H1 (cell line): ENCODE measurements around the gene TTC38. TPM values are rescaled to one million over a fixed set of nuclear protein-coding genes. Genes with fewer than 3 reads are reported as not detected.

ENCODE experiments used
- polyA plus RNA-seq, 7 experiments: library from polyadenylated mRNA; depleted of rRNA in 3 of 7; stranded (reverse) in 5 of 7; unstranded in 2 of 7; fragments of >200 nt in 5 of 7; fragments of 200-250 nt in 2 of 7; gene quantifications; 1 replicate in 5 of 7; 2 replicates in 1 of 7; 4 replicates in 1 of 7; pipeline versions ENCODE4 v1.2.1 to v1.2.3, GENCODE V29; 2011 to 2013; ENCODE audit warnings: missing spikeins in 2 of 7, mixed read lengths in 2 of 7
- total RNA-seq: library from RNA; stranded (reverse); fragmentation: NEBNext Ultra II Directional; extraction: Animal tissue kit (Norgen Biotek cat#: 25700); gene quantifications from 2 replicates; pipeline ENCODE4 v1.2.1, GENCODE V29; 2021

Gene TTC38
- total and polyA plus RNA-seq, 2 of the 8 experiments (the other 6 are each of a cell fraction or from before 2014, with no cell fraction given): 25.3 to 34.8 TPM

Other genes starting within 250 kb of the TTC38 start
- 8.2 and 10.0 TPM in 2 replicates for gene PPARA, start 117.5 kb upstream of the TTC38 start, total RNA-seq
- gene PPARA, start 117.5 kb upstream of the TTC38 start, polyA plus RNA-seq (2011; rRNA removed): 3.1 and 3.3 TPM in 2 replicates
- 8.8 and 9.7 TPM in 2 replicates for gene CDPF1, start 17.7 kb upstream of the TTC38 start, total RNA-seq
- gene CDPF1, start 17.7 kb upstream of the TTC38 start, polyA plus RNA-seq (2011; rRNA removed): 13.7 and 15.4 TPM in 2 replicates
- gene PKDREJ, start 4.7 kb upstream of the TTC38 start, total RNA-seq: 0.04 and 0.11 TPM in 2 replicates
- 0.02 TPM in 2 replicates for gene PKDREJ, start 4.7 kb upstream of the TTC38 start, polyA plus RNA-seq (2011; rRNA removed)
- 38.6 and 40.6 TPM in 2 replicates for gene GTSE1, start 28.9 kb downstream of the TTC38 start, total RNA-seq
- gene GTSE1, start 28.9 kb downstream of the TTC38 start, polyA plus RNA-seq (2011; rRNA removed): 17.5 and 25.7 TPM in 2 replicates
- 67.7 and 70.6 TPM in 2 replicates for gene TRMU, start 67.7 kb downstream of the TTC38 start, total RNA-seq
- 43.4 and 52.9 TPM in 2 replicates for gene TRMU, start 67.7 kb downstream of the TTC38 start, polyA plus RNA-seq (2011; rRNA removed)